ENCODE data around the gene RNF20.
A peak's percentile ranks its signal among the peaks of the same experiment; 100 is the strongest.
"Not testable (repeated sequence)": the region's sequence is repeated elsewhere in the genome, so short reads cannot be mapped to it uniquely, and the experiment has no call there.

Gene RNF20, protein sequence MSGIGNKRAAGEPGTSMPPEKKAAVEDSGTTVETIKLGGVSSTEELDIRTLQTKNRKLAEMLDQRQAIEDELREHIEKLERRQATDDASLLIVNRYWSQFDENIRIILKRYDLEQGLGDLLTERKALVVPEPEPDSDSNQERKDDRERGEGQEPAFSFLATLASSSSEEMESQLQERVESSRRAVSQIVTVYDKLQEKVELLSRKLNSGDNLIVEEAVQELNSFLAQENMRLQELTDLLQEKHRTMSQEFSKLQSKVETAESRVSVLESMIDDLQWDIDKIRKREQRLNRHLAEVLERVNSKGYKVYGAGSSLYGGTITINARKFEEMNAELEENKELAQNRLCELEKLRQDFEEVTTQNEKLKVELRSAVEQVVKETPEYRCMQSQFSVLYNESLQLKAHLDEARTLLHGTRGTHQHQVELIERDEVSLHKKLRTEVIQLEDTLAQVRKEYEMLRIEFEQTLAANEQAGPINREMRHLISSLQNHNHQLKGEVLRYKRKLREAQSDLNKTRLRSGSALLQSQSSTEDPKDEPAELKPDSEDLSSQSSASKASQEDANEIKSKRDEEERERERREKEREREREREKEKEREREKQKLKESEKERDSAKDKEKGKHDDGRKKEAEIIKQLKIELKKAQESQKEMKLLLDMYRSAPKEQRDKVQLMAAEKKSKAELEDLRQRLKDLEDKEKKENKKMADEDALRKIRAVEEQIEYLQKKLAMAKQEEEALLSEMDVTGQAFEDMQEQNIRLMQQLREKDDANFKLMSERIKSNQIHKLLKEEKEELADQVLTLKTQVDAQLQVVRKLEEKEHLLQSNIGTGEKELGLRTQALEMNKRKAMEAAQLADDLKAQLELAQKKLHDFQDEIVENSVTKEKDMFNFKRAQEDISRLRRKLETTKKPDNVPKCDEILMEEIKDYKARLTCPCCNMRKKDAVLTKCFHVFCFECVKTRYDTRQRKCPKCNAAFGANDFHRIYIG

DNA sequence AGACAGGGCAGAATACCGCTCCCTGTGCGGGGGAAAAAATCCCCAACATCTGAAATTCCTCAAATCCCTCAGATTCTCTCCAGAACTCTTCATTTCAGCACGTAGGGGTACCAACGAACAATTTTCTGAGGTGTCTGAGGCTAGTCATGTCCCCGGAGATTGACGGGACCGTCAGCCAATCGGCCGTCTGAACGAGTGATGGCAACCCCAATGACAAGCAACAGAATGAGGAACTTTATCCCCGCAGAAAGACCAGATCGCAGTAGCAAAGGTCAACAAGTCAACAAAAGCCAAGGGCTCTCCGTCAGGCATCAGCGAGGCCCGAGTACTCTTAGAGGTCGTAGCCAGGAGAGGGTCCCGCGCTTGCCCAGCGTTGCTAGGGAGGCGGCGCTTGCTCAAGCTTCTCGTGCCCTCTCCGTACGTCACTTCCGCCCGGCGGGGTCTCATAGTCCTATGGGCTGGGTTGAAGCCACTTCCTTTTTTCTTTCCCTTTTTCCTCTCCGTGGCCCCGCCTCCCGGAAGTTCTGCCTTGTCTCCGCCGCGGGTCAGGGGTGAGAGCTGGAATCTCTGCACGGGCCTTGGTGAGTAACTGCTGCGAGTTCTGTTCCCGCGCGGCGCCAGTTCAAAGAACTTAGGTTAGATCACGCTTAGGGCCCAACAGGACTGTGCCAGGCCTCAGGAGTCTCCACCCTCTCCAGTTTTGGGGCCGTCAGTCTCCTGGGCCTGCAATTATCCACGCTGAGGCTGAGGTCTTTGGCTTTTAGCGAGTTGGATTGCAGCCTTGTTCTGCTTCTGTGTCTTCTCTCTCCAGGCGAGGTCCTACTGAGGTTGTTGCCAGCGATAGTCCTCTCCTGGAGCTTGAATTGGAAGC lies at the start of gene RNF20:
Gene RNF20 (plus strand): TSS at position 520 of the 871 bp plus-strand sequence. CDS start 1,571 bp downstream, outside the sequence.
- DNase-seq (ENCODE audit: low read depth) = peak; percentile 91

DNA sequence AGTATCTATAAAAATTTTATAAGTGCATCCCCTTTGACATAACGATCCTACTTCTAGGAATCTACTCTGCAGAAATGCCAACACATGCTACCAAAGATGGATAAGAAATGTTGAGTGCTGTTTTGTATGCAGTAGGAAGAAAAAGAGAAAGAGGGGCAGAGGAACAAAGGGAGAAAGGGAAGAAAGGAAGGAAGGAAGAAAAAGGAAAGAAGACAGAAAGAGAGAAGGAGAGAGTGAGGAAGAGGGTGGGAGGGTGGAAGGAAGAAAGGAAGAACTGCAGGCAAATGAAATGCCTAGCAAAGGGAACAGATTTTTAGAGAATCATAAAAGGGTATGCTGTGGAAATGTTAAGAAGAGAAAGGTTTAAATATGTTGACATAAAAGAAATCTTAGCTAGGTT lies 49.6 kb upstream of the RNF20 start:
- no peak for DNase-seq (ENCODE audit: low read depth)

DNA sequence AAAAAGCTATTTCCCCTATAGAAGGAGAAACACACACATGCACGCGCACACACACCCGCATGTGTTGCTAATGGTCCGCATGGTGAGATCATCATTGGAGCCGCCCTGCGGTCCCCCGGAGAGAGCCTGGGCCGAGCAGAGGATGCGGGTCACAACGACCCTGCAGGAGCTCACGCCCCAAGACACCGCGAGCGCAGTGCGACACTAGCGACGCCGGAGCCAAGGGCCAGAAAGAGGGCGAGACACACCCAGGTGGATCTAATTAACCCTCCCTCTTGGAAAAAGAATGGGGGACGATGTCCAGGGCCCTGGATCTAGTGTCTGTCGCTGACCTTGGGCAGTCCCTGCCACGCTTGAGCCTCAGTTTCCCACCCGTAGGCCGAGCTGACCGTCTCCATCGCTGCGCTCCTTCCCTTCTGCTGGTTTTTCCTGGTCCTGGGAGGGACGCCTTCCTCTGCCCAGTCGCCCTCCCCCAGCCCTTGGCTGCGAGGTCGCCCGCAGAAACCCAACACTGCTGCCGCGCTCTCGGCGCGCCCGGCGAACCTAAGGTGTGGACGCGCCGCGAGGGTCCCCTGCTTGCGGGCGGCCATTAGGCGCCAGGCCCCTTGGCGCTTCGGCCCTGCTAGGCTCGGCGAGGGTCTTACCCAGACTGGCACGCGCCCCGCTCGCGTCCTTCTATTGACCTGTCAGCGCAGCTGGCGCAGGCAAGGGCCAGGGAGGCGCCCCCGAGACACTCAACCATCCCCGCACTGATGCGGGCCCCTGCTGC lies 47.5 kb upstream of the RNF20 start:
- DNase-seq (ENCODE audit: low read depth) = no peak

DNA sequence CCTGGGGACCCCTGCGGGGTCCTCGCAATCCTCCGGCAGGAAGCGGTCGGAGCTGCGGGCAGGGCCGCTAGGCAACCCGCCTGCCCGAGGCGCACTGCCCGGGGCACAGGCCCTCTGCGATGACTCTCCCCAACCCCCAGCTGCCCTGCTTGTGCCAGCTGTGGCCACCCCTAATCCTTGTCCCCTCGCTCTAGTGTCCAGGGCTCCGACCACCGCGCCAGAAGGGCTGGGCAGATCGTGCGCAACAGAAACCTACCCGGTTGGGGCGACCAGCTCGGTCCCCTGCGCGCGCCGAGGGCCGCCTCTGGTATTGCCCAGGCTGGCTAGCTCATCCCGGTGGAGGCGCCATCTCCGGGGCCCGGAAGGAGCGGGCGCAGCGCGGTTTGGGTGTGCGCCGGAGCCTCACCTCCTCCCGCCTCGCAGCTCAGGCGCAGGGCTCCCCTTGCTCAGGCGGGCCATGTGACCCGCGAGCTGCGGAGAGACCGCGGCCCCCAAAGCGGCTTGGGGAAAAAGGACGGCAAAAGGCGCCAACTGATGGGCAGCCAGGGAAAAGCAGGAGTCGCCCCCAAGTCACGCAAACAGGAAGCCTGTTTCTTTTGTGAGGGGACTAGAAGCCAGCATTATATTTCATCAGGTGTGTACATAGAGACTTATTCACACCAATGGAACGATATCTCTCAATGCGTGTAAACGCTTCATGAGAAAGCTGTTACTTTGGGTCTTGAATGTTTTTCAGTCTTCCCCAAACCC lies 46.8 kb upstream of the RNF20 start:
- DNase-seq (ENCODE audit: low read depth) = no peak

DNA sequence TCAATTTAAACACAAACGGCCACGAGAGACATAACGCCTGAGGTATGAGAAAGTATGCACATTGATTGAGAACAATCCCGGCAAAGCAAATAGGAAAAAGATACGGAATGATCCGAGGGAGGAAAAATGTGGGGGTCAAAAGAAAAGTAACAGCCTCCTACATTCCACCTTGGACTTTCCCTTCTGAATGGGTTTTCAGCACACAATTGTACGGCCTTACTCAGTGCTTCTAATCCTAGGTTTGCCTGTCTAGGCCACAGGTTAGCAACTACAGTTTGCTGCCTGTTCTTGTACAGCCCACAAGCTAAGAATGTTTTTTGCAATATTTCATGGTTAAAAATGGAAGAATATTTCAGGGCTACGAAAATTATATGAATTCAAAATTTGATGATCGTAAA lies 46.2 kb upstream of the RNF20 start:
- no peak for DNase-seq (ENCODE audit: low read depth)

DNA sequence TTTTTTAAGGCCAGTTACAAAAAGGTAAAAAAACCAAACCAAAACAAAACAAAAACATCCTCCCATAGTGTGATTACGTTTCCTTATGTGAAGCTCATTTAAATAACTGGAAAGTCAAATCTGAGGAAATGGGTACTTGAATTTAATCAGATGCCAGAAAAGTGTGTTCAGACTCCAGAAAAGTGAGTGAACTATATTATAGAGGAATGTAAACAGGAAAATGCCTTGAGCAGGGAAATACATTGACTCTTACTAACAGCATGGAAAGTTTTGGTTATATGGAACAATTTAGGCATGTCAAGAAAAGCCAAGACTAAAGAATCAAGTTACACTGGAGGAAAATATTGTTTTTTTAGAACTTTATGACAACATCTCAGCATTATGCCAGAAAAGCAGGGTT lies 37.8 kb upstream of the RNF20 start:
- peak; percentile 49 for DNase-seq (ENCODE audit: low read depth)

DNA sequence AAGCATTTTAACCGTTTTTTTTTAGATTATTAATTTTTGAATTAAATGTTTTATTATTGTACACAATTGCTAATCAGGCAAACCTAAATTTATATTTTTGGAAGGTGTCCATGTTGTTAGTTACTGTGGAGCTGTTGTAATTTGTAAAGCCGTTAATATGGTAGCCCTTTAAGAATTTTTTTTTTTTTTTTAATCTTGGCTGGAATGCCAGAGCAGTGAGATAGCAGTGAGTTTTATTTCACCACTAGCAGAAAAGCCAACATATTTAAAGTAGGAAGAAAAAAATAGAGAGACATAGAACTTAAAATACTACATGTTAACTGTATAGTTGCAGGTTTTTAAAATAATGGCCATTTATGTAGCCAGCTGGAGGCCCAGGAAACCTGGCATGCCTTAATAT lies 35.3 kb upstream of the RNF20 start:
- DNase-seq (ENCODE audit: low read depth) = no peak

DNA sequence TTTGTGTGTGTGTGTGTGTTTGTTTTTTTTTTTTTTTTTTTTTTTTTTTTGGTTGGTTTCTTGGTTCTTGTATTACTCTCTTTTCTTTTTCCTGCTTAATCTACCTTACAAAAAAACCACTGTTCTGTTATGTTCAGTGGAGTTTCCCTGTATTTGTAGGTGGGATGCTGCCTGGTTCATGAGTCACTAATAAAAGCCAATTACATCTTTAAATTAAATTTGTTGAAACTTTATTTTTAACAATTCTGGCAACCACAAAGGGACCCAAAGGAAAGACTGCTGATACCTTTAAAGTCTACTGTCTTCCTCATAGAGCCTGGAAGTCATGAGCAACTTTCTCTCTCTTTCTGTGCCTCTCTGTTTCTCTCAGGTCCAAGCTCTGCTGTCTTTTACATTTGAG lies 29.5 kb upstream of the RNF20 start:
- DNase-seq (ENCODE audit: low read depth) = no peak

DNA sequence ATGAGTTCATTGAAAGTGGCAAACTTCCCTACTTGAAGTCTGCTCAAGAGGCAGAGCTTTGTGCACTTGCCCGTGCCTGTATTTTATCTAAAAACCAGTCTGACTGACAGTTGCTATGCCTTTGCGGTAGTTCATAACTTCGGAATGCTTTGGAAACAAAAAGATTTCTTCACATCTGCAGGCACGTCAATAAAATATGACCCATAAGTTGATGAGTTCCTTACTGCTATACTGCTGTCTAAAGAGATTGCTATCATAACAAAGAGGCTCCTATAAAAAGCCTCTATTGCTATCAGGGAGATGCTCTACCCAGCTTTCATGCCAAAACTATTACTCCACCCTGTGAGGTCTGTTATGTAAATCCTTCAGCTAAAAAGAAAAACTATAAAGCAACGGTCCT lies 25.4 kb upstream of the RNF20 start:
- no peak for DNase-seq (ENCODE audit: low read depth)

DNA sequence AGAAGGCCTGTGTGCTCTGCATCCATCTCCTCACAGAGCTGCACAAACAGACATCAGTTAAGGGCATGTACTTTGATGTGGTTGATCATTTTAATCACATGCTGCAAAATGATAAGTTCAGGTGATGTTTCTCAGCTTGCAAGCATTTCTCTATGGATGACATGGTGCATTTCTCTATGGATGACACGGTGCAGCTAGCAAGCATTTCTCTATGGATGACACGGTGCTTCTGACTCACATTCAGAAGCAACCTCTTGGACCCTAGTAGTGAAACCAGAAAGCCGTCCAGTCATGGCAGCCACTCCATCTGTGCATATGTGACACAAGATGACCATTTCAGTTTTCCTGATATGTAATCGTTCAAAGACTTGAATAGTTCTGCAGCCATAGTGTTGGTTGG lies 24.1 kb upstream of the RNF20 start:
- no peak for DNase-seq (ENCODE audit: low read depth)

DNA sequence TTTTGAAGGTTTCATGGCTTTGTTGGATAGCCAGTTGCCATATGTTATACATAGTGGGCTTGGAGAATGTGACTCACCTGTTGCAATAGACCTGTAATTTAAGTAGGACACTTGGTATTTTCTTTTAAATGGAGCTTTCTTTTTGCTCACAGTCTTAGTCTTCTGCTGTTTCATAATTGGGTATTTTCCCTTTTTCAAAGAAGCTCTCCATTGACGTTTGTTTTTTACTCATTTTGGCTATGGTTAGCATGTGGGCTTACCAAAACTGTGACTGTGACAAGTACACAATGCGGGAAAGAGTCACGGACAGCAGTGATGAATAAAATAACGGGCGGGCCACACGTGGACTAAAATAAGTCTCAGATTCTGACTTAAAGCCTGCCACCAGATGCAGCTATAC lies 23.2 kb upstream of the RNF20 start:
- DNase-seq (ENCODE audit: low read depth) = no peak

DNA sequence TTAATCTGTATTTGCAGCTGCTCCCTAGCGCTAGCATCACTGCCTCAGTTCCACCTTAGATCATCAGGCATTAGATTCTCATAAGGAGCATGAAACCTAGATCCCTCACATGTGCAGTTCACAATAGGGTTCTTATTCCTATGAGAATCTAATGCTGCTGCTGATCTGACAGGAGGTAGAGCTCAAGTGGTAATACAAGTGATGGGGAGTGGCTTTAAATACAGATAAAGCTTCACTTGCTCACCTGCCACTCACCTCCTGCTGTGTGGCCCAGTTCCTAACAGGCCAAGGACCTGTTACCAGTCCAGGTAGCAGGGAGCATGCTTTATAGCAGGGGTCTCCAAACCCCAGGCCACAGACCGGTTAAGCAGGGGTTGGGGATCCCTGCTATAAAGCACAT lies 22.6 kb upstream of the RNF20 start:
- no peak for DNase-seq (ENCODE audit: low read depth)

DNA sequence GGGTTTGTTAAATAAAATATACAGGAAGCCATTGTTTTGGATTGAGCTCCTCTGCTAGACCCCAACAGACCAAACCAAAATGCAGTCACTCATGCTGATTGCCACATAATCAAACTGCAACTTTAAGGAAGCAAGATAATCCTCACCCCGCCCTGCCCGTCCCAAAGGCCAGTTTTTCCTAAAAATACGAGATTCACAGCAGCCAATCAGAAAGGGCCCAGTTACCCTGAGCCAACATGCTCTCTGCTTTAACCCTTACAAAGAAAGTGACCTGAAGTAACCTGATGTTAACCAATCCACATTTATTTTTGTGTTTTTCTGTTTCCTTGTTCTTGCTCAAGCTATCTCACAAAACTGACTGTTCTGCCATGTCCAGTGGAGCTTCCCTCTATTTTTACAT lies 21.5 kb upstream of the RNF20 start:
- DNase-seq (ENCODE audit: low read depth) = no peak

DNA sequence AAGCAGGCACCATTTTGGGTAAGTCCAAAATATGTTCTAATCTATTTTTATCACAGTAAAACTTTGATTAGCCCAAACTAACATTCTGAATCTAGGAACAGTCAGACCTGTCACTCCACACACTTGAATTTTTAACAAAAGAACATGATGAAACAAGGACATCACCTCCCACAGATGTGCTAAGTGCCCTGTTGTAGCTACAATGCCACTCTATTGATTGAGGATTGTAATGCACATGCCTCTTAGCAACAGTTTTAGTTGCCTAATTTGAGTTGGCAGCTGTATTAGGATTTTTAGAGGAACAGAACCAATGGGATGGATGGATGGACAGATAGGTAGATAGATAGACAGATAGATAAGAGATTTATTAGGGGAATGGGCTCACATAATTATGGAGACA lies 20.3 kb upstream of the RNF20 start:
- no peak for DNase-seq (ENCODE audit: low read depth)

DNA sequence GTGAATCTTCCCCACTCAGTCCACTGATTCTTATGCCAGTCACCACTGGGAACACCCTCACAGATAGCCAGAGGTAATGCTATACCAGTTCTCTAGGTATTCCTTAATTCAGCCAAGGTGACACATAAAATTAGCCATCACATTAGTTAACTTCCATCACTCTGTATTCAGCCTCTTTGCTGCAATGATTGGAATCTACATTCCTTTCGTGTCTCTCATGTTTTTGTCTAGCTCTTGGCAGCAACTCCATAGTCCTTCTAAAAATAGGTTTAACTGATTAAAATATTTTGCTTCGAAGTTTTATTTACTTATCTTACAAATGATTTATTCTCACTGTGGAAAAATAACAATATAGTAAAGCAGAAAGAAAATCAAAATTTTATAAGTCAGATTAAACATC lies 19.6 kb upstream of the RNF20 start:
- DNase-seq (ENCODE audit: low read depth) = no peak

DNA sequence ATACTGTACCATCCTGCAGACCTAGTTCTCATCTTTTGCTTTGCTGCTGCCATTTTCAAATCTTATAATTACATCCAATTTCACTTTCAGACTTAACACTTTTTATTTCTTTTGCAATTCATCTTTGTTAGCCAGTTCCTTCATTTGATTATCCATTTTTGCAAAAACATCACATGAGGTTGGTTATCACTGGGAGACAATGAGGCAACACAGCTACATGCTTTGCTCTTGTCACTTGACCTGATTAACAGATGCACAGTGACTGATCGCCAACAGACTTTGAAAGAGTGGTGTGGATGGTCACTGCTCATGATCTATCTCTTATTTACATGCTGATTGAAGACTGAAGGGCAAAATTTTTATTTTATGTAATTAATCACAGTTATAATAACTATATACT lies 17.0 kb upstream of the RNF20 start:
- no peak for DNase-seq (ENCODE audit: low read depth)

DNA sequence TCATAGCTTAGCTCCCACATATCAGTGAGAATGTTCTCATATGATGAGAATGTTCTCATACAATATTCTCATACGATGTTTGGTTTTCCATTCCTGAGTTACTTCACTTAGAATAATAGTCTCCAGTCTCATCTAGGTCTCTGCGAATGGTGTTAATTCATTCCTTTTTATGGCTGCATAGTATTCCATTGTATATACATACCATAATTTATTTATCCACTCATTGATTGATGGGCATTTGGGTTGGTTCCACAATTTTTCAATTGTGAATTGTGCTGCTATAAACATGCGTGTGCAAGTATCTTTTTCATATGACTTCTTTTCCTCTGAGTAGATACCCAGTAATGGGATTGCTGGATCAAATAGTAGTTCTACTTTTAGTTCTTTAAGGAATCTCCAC lies 15.2 kb upstream of the RNF20 start:
- DNase-seq (ENCODE audit: low read depth) = not testable (repeated sequence)

DNA sequence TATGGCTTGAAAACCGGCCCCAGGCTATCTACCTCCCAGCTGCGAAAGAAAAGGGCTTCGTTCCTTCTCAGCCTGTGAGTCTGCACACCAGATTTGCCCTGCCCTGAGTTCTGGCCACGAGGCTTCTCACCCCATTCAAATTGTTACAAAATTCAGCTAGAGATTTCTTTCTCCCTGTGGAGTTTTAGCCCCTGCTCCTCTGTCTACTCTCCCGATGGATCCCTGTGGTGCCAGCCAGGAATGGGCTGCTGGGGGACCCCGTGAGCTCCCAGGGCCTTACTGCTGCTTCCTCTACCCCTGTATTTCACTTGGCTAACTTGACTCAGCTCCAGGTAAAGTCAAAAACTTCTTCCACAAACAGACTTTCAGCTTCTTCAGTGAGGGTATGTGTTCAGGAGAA lies 9.3 kb upstream of the RNF20 start:
- DNase-seq (ENCODE audit: low read depth) = no peak

DNA sequence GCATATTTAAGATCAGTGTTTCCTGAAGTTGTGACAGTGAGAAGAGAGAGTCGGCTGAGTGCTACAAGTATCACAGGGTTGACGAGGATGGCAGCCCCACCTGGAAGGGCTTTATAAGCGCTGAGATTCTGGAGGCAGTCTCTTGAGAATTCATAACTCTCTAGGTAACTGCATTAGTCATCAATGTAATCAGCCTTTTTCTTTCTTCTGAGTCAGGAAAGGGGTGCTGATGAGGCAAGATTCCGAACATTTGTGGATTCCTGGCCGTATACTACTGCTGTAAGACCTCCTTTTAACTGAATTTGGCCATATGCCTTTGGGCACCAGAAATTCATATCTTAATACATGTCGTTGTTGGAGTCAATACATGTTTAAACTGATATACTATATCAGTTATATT lies 6.6 kb upstream of the RNF20 start:
- DNase-seq (ENCODE audit: low read depth) = peak; percentile 44

DNA sequence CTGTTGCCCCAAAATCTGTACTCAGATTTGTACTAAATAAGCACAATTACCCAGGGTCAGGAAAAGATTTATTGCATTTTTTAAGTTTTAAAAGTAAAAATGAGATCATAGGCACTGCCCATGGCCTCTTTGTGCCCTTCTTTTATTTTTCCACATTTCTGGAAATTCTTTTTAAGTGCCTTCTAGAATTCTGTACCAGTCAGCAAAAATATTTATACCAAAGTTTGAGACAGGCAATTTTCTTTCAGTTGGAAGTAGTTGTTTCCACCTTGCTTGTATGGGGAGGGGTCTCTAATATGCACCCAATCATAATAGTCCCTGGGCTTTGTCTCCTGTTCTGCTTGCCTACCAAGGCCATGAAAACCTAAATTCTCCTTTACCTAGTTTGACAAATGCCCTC lies 5.6 kb upstream of the RNF20 start:
- no peak for DNase-seq (ENCODE audit: low read depth)
